ENCODE measurements around the gene MAP3K21.

DNA sequence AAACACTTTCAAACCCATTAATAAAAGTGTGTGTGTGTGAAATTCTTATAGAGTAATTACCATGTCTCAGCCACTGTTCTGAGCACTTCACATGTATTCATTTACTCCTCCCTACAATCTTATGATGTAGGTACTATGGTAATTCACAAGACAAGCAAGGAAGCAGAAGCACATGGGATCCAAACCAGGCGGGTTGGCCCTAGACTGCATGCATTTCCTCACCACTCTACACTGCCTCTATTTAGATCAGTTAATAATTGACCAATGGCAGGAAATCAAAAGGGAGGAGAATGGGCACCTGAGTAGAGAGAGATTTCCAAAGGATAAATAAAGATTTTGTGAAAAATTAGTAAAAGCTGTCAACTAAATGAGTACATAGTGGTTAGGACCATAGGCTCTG, 15.7 kb downstream of the MAP3K21 start:
- TF ChIP-seq SUZ12 (IDR thresholded peaks at IDR 0.05; ENCODE audit: extremely low read depth, insufficient read depth, insufficient read length) (no peak), ZNF274 (IDR thresholded peaks at IDR 0.05; ENCODE audit: low read depth, low read length) (no peak), YY1 (IDR thresholded peaks at IDR 0.05; ENCODE audit: insufficient read depth, insufficient read length) (no peak)
